ENCODE results near the gene CYP2A6. TPM values are rescaled to one million over a fixed set of nuclear protein-coding genes. Genes with fewer than 3 reads are reported as not detected.
"Not testable (repeated sequence)": the region's sequence is repeated elsewhere in the genome, so short reads cannot be mapped to it uniquely, and the experiment has no call there.

CYP2A6 gene
- total RNA-seq, 4 donors from 2014 or later: 0.36 TPM; not detected in 3

DNA sequence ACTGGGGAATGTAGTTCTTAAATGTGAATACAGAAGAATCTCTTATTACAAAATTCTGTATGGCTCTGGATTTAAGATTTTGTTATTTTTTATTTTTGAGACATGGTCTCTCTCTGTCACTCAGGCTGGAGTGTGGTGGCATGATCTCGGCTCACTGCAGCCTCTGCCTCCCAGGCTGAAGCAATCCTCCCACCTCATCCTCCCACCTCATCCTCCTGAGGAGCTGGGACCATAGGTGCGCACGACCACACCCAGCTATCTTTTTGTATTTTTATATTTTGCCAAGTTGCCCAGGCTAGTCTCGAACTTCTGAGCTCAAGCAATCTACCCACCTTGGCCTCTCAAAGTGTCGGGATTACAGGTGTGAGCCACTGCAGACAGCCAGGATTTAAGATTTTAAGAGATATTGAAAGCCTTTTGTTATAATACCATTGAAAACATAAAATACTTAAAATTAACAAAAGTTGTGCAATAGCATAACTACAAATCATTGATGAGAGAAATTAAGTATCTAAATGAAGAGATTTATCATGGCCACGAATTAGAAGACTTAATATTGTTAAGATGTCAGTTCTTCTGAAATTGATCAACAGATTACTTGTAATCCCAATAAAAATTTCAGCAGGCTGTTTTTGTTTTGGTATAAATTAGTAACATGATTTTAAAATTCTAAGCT is 13.4 kb downstream of the CYP2A6 start:
- DNase-seq (ENCODE audit: low spot score) (no peak), ATAC-seq (ENCODE audit: low FRiP score) (no peak)
- TF ChIP-seq, protein P1, sequence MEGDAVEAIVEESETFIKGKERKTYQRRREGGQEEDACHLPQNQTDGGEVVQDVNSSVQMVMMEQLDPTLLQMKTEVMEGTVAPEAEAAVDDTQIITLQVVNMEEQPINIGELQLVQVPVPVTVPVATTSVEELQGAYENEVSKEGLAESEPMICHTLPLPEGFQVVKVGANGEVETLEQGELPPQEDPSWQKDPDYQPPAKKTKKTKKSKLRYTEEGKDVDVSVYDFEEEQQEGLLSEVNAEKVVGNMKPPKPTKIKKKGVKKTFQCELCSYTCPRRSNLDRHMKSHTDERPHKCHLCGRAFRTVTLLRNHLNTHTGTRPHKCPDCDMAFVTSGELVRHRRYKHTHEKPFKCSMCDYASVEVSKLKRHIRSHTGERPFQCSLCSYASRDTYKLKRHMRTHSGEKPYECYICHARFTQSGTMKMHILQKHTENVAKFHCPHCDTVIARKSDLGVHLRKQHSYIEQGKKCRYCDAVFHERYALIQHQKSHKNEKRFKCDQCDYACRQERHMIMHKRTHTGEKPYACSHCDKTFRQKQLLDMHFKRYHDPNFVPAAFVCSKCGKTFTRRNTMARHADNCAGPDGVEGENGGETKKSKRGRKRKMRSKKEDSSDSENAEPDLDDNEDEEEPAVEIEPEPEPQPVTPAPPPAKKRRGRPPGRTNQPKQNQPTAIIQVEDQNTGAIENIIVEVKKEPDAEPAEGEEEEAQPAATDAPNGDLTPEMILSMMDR (IDR thresholded peaks at IDR 0.05): no peak

DNA sequence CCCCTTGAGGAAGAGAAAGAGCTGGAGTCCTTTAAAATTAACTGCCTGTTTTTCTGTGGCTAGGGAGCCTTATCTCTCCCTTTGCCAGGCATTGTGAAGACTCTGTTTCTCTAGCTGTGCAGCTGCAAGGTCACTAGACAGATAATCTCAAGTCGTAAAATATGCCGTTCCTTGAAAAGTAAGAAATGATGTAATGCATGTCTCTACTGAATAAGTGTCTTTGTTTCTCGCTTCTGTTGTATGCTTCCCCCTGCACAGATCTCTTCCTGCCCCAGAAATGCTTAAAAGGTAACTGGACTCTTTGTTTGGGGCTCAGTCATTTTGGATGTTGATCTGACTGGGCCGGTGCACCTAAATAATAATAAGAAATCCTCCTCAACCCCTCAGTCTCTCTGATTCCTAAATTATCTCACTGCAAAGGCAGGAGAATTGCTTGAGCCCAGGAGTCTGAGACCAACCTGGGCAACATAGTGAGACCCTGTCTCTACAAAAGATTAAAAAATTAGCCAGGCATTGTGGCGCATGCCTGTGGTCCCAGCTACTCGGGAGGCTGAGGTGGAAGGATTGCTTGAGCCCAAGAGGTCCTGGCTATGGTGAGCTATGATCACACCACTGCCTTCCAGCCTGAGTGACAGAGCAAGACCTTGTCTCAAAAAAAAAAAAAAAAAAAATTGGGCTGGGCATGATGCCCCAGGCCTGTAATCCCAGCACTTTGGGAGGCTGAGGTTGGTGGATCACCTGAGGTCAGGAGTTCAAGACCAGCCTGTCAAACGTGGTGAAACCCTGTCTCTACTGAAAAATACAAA is 16.3 kb downstream of the CYP2A6 start:
- not testable (repeated sequence) for DNase-seq (ENCODE audit: low spot score); ATAC-seq (ENCODE audit: low FRiP score)

DNA sequence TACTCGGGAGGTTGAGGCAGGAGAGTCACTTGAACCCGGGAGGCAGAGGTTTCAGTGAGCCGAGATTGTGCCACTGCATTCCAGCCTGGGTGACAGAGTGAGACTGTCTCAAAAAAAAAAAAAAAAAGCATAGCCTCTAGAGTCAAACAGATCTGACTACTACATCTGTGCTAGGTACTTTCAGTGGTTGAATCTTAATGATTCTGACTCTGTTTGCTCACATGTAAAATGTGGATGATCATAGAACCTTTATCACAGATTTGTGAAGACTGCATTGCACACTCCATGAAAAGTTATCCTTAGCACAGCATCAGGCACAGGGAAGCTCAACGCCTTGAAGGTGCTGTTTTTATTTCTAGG is 17.8 kb downstream of the CYP2A6 start:
- not testable (repeated sequence) for ATAC-seq (ENCODE audit: low FRiP score); DNase-seq (ENCODE audit: low spot score)

DNA sequence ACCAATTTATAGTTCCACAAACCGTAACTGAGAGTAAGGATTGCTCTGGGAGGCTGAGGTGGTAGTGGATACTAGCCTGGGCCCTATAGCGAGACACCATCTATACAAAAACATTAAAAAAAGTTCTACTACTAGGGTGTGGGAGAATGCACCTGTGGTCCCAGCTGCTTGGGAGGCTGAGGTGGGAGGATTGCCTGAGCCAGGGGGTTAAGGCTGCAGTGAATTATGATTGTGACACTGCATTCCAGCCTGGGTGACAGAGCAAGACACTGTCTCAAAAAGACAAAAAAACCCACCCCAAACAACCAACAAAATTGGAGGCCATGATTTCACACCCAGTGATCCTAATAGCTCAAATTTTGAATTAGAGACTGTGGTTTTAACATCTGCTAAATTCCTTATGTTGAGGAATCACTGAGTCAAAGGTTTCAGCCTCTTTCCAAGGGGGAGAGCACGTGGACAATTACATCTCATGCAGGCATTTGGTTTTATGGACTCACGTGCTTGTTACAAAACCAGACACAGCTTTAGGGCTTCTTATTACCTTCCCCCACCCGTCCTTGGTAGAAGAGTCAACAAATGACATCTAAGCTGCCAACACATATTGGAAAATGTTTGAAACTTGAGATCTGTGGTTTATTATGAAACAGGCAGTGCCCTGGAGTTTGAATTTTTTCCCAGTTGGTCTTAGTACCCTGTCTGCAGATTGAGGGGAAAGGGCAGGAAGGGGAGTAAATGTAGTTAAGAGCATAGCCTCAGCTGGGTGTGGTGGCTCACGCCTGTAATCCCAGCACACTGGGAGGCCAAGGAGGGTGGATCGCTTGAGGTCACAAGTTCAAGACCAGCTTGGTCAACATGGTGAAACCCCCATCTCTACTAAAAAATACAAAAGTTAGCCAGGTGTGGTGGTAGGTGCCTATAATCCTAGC is 18.5 kb downstream of the CYP2A6 start:
- no peak for ATAC-seq (ENCODE audit: low FRiP score)
- no peak for DNase-seq (ENCODE audit: low spot score)
- TF ChIP-seq, protein P1 (IDR thresholded peaks at IDR 0.05): no peak

DNA sequence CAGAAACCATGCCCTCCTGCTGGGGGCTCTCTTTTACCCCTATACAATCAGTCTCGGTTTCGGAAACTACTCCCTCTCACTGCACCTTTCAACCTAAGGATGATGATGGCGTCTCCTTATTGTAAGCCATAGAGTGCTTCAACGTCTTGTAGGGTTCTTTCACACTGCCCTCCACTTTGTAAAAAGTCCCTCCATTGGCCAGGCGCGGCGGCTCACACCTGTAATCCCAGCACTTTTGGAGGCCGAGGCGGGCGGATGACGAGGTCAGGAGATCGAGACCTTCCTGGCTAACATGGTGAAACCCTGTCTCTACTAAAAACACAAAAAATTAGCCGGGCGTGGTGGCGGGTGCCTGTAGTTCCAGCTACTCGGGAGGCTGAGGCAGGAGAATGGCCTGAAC is 19.5 kb downstream of the CYP2A6 start:
- ATAC-seq (ENCODE audit: low FRiP score); DNase-seq (ENCODE audit: low spot score): not testable (repeated sequence)

DNA sequence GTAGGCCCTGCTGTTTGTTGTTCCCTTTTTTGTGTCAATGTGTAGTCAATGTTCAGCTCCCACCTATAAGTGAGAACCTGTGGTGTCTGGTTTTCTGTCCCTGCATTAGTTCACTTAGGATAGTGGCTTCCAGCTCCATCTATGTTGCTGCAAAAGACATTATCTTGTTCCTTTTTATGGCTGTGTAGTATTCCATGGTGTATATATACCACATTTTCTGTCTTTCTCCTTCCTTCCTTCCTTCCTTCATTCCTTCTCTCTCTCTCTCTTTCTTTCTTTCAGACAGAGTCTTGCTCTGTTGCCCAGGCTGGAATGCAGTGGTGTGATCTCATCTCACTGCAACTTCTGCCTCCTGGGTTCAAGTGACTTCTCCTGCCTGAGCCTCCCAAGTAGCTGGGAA is 21.0 kb downstream of the CYP2A6 start:
- TF ChIP-seq, protein P1 (IDR thresholded peaks at IDR 0.05): no peak
- ATAC-seq (ENCODE audit: low FRiP score): no peak
- DNase-seq (ENCODE audit: low spot score): no peak

DNA sequence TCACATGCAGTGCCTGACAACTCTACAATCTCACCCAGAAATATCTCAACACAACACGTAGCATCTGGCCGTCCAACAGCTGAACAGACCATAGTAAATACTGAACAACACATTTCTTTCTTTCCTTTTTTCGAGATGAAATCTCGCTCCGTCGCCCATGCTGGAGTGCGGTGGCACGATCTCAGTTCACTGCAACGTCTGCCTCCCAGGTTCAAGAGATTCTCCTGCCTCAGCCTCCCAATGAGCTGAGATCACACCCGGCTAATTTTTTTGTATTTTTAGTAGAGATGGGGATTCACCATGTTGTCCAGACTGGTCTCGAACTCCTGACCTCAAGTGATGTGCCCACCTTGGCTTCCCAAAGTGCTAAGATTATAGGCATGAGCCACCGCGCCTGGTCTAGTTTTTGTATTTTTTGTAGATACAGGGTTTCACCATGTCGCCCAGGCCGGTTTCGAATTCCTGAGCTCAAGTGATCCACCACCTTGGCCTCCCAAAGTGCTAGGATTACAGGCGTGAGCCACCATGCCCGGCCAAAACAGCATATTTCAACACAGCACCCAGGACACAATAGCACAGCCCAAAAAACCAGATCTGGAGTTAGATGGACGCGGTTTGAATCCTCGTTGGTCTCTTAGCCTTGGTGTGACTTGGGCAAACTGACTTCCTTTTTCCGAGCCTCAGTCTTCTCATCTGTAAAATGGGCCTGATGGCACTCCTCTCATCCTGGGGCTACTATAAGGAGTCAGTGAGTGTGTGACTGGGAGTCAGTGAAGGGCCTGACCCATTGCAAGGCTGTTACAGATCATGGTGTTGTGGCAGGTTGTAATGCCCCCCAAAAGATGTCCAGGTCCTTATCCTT is 22.6 kb downstream of the CYP2A6 start:
- DNase-seq (ENCODE audit: low spot score) (no peak), ATAC-seq (ENCODE audit: low FRiP score) (no peak)
- TF ChIP-seq, protein P1 (IDR thresholded peaks at IDR 0.05): no peak

DNA sequence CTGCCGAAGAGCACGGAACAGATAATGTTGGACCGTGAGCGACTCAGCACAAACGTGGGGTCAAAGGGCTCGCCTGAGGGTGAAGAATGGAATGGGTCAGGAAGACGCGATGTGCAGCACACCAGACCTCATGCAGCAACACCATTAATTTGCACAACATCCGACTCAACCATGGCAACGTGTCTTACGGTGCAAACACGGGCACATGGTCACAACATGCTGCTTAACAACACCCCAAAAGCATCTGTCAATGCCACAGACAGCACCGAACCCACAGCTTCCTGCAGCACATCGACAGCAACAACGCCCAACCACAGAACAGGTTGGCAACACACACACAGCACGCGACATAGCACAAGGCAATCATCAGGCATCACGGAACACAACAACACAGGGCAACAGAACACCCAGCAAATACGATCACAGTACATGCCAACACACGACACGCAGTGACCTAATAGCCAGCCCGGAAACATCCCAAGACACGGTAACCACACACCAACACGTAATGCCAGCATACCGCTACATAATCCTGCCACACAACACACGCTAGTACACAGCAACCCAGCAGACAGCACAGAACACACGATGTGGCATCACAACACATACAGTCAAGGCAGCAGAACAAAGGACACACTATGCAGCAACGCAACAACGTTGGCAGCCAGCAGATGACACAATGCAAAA is 23.4 kb downstream of the CYP2A6 start:
- DNase-seq (ENCODE audit: low spot score): not testable (repeated sequence)
- ATAC-seq (ENCODE audit: low FRiP score): peak; percentile 3

DNA sequence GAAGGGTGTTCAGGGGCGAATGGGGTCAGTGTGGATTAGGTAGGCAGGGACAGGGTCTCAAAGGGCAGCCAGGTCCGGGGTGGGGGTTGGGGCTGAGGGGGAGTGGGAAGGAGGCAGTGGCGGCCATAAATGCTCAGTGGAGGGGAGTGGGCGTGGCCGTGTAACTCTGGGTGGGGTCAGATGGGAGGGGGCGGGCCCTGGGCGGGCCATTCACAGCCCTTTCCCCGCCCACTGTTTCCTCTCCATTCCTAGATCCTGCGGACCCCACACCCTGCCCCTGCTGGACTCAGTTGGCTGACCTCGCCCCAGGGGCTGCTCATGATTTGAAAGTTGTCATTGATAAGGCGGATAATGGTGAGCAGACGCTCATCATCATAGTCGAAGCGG is 23.9 kb downstream of the CYP2A6 start:
- peak; percentile 8 for ATAC-seq (ENCODE audit: low FRiP score)
- DNase-seq (ENCODE audit: low spot score): not testable (repeated sequence)

DNA sequence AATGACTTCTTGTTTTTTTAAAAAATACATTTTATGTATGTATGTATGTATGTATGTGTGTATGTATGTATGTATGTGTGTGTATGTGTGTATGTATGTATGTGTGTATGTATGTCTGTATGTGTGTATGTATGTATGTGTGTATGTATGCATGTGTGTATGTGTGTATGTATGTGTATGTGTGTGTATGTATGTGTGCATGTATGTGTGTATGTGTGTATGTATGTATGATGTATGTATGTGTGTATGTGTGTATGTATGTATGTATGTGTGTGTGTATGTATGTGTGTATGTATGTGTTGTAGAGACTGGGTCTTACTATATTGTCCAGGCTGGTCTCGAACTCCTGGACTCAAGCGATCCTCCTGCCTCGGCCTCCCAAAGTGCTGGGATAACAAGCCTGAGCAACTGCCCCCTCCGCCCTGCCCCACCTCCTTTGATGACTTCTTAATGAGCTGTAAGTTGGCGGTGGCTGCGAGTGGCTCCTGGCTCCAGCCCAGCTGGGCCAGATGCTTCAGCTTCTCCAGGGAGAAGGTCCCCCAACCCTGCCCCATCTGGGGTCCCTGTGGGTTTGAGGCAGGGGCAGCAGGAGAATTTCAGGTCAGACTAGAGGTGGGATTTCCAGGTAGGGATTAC is 24.7 kb downstream of the CYP2A6 start:
- not testable (repeated sequence) for ATAC-seq (ENCODE audit: low FRiP score); DNase-seq (ENCODE audit: low spot score)

DNA sequence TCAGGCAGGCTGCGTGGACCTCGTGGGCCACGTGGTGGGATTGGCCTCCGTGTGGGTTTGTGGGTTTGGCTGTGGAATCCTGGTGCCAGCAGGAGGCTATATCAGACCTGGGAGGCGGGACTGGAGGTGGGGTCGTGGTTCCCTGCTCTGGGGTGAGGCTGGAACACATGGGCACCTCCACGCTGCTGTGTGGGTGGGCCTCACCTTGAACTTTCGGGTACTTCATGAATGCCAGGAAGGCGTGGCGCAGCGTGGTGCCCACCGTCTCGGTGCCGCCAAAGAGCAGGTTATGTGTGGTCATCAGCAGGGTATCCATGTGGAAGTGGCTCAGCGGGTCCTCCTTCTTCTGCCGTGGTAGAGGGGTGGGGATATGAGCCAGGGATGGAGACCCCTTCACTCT is 25.3 kb downstream of the CYP2A6 start:
- ATAC-seq (ENCODE audit: low FRiP score); DNase-seq (ENCODE audit: low spot score): not testable (repeated sequence)
